Right ventricle myocardium superior (tissue), 1 donor: ENCODE measurements around the gene HSD11B1. TPM values are rescaled to one million over a fixed set of nuclear protein-coding genes. Genes with fewer than 3 reads are reported as not detected.
A peak's percentile ranks its signal among the peaks of the same experiment; 100 is the strongest.

Experiments
- ATAC-seq: fragments of 200-7000 bp; cut with Tn5 transposase; one replicate; pipeline ENCODE4 v1.9.1; 2020; ENCODE audit warnings: mild to moderate bottlenecking; ENCODE audit not compliant: poor library complexity
- DNase-seq: peaks from one replicate; pipeline ENCODE4 v3.0.0-alpha.2; 2020
- intact Hi-C: fragments of 100-400 bp; cut with DNase I; formaldehyde crosslinking; loops from one replicate; pipeline ENCODE4 v1.11.2; 2022
- total RNA-seq: library from RNA; stranded (reverse); fragmentation: NEBNext Ultra II Directional; extraction: Animal tissue kit (Norgen Biotek cat#: 25700); gene quantifications from one replicate; pipeline ENCODE4 v1.2.1, GENCODE V29; 2021
- donor health status: DM: no; HTN: yes; CAD: no; lungs with severe emphysema.

HSD11B1 gene
- total RNA-seq, 1 donor from 2014 or later = 4.6 TPM

GRCh38 chr1:209746451-209747165, 42.0 kb downstream of the HSD11B1 start:
- DNase-seq (no peak), ATAC-seq (no peak)
- intact Hi-C loops = loop anchor here (5.0 kb wide), 2 partner anchors 49 to 169 kb away; no protein-coding TSS in a partner anchor

- DNase-seq (peak; percentile 92), ATAC-seq (peak; percentile 96)
- intact Hi-C loops = loop anchor here (5.0 kb wide), 2 partner anchors 50 to 170 kb away; no protein-coding TSS in a partner anchor
Observed at GRCh38 chr1:209747580-209748262, 43.1 kb downstream of the HSD11B1 start.

- ATAC-seq (no peak), DNase-seq (no peak)
- intact Hi-C loops = loop anchor here (5.0 kb wide), 2 partner anchors 51 to 171 kb away; no protein-coding TSS in a partner anchor
Observed at GRCh38 chr1:209748620-209749019, 44.0 kb downstream of the HSD11B1 start.

GRCh38 chr1:209749205-209749604, 44.6 kb downstream of the HSD11B1 start:
- ATAC-seq (no peak), DNase-seq (no peak)
- intact Hi-C loops = loop anchor here (5.0 kb wide), 2 partner anchors 52 to 172 kb away; no protein-coding TSS in a partner anchor

GRCh38 chr1:209749670-209750323, 45.2 kb downstream of the HSD11B1 start:
- no peak for DNase-seq
- ATAC-seq = no peak
- intact Hi-C loops = loop anchor here (5.0 kb wide), 2 partner anchors 52 to 172 kb away; no protein-coding TSS in a partner anchor

GRCh38 chr1:209751627-209752231, 47.1 kb downstream of the HSD11B1 start:
- DNase-seq (no peak), ATAC-seq (no peak)
- intact Hi-C loops = no loop called here

GRCh38 chr1:209752890-209753289, 48.2 kb downstream of the HSD11B1 start:
- ATAC-seq = no peak

GRCh38 chr1:209755256-209755655, 50.6 kb downstream of the HSD11B1 start:
- intact Hi-C loops = no loop called here
- DNase-seq (no peak), ATAC-seq (no peak)

More at GRCh38 chr1:209752890-209753289, 48.2 kb downstream of the HSD11B1 start:
- intact Hi-C loops = no loop called here
- no peak for DNase-seq

GRCh38 chr1:209755926-209756614, 51.4 kb downstream of the HSD11B1 start, which contains the start of gene TRAF3IP3:
Gene TRAF3IP3, plus strand, starts transcription at chr1:209756053. Its CDS starts 3,987 bp downstream, at chr1:209760040.
- DNase-seq = peak; percentile 56
- intact Hi-C loops = no loop called here
- peak; percentile 50 for ATAC-seq

GRCh38 chr1:209756615-209757445, 52.2 kb downstream of the HSD11B1 start:
- ATAC-seq (peak; percentile 28), DNase-seq (no peak)
- intact Hi-C loops = no loop called here

GRCh38 chr1:209758400-209758799, 53.8 kb downstream of the HSD11B1 start:
- ATAC-seq = no peak
- intact Hi-C loops = no loop called here
- DNase-seq = no peak

- no peak for ATAC-seq
Observed at GRCh38 chr1:209759829-209760359, 55.2 kb downstream of the HSD11B1 start.

GRCh38 chr1:209761011-209761635, 56.5 kb downstream of the HSD11B1 start:
- intact Hi-C loops = no loop called here
- ATAC-seq (peak; percentile 71), DNase-seq (no peak)

More at GRCh38 chr1:209759829-209760359, 55.2 kb downstream of the HSD11B1 start:
- no peak for DNase-seq
- intact Hi-C loops = no loop called here

- DNase-seq = no peak
- intact Hi-C loops = no loop called here
Observed at GRCh38 chr1:209766051-209766450, 61.4 kb downstream of the HSD11B1 start.

GRCh38 chr1:209767096-209767495, 62.5 kb downstream of the HSD11B1 start:
- intact Hi-C loops = no loop called here
- ATAC-seq = no peak
- no peak for DNase-seq

More at GRCh38 chr1:209766051-209766450, 61.4 kb downstream of the HSD11B1 start:
- ATAC-seq = no peak

- intact Hi-C loops = no loop called here
- DNase-seq (no peak), ATAC-seq (no peak)
Observed at GRCh38 chr1:209767706-209768105, 63.1 kb downstream of the HSD11B1 start.

- intact Hi-C loops = no loop called here
- no peak for DNase-seq
Observed at GRCh38 chr1:209768354-209768774, 63.7 kb downstream of the HSD11B1 start.

More at GRCh38 chr1:209768354-209768774, 63.7 kb downstream of the HSD11B1 start:
- ATAC-seq = peak; percentile 19
